ENCODE measurements around the gene ADRM1. TPM values are rescaled to one million over a fixed set of nuclear protein-coding genes. Genes with fewer than 3 reads are reported as not detected.

ADRM1 gene
- total and polyA plus RNA-seq, 10 of the 15 experiments (the other 5 are each of a cell fraction or from before 2014, with no cell fraction given): 3.4 to 213 (median 95.9) TPM

DNA sequence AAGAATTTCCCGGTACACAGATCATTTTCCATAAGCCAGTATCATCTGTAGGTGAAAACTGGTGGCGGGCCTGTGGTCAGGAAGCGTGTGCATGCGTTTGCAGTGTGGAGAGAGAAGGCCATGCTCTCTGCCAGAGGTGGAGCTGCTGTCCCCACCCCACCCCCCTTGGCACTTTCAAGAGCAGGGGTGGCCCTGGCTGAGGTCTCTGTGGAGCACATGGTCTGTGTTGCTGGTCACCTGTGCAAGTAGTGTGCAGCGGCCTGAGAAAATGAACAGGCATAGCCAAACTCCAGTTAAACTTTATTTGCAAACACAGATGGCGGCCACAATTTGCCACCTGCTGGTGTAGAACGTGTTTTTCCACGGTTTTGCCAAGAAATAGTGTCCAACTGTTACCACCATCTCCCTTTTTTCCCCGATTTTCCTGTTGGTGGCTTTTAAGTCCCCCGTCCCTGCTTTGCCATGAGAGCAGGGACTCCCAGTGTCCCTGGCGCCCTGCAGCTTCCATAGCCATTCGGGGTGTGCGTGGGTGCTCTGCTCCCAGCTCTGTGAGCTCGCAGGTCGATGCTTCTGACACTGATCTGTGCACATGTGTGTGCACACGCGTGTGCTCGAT is 2.5 kb downstream of the ADRM1 start:
- H2AFZ ChIP-seq (ENCODE audit: control insufficient read depth, low read depth, low read length): no peak overlapping the region
- TSS peak; percentile 69 for BruUV-seq (replicated peaks)
- TF ChIP-seq, protein P1, sequence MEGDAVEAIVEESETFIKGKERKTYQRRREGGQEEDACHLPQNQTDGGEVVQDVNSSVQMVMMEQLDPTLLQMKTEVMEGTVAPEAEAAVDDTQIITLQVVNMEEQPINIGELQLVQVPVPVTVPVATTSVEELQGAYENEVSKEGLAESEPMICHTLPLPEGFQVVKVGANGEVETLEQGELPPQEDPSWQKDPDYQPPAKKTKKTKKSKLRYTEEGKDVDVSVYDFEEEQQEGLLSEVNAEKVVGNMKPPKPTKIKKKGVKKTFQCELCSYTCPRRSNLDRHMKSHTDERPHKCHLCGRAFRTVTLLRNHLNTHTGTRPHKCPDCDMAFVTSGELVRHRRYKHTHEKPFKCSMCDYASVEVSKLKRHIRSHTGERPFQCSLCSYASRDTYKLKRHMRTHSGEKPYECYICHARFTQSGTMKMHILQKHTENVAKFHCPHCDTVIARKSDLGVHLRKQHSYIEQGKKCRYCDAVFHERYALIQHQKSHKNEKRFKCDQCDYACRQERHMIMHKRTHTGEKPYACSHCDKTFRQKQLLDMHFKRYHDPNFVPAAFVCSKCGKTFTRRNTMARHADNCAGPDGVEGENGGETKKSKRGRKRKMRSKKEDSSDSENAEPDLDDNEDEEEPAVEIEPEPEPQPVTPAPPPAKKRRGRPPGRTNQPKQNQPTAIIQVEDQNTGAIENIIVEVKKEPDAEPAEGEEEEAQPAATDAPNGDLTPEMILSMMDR (IDR thresholded peaks at IDR 0.05 in 2 of 3, conservative IDR thresholded peaks at IDR 0.05 in 1 of 3; ENCODE audit: control insufficient read depth in 2 of 3, extremely low read depth in 1 of 3, insufficient read depth in 1 of 3, low read depth in 3 of 3, low read length in 3 of 3): no peak
- TF ChIP-seq MEF2B (IDR thresholded peaks at IDR 0.05; ENCODE audit: partially characterized antibody, poor library complexity, severe bottlenecking) (no peak), NFYA (IDR thresholded peaks at IDR 0.05; ENCODE audit: borderline replicate concordance, low read depth, low read length) (no peak), POLR2AphosphoS5 (IDR thresholded peaks at IDR 0.05; ENCODE audit: low read length) (no peak), ETV6 (conservative IDR thresholded peaks at IDR 0.05 in 1 of 2, IDR thresholded peaks at IDR 0.05 in 1 of 2; ENCODE audit: borderline replicate concordance in 1 of 2, low read depth in 1 of 2) (no peak), HCFC1 (IDR thresholded peaks at IDR 0.05; ENCODE audit: low read length) (no peak), JUNB (IDR thresholded peaks at IDR 0.05) (no peak), RUNX3 (IDR thresholded peaks at IDR 0.05; ENCODE audit: low read length) (no peak), PBX3 (IDR thresholded peaks at IDR 0.05; ENCODE audit: insufficient replicate concordance, low read depth, low read length) (no peak), CBFB (IDR thresholded peaks at IDR 0.05; ENCODE audit: low read depth) (no peak)
- TF ChIP-seq, protein P2, sequence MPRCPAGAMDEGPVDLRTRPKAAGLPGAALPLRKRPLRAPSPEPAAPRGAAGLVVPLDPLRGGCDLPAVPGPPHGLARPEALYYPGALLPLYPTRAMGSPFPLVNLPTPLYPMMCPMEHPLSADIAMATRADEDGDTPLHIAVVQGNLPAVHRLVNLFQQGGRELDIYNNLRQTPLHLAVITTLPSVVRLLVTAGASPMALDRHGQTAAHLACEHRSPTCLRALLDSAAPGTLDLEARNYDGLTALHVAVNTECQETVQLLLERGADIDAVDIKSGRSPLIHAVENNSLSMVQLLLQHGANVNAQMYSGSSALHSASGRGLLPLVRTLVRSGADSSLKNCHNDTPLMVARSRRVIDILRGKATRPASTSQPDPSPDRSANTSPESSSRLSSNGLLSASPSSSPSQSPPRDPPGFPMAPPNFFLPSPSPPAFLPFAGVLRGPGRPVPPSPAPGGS (IDR thresholded peaks at IDR 0.05; ENCODE audit: borderline replicate concordance, insufficient read depth, low read depth, low read length, poor library complexity, severe bottlenecking): no peak
- peaks cover 10% of the 10 kb centered on the region for H3K4me1 ChIP-seq (ENCODE audit: control insufficient read depth, insufficient read depth, low read length)
- 82% methylated on average over 18 of the region's 18 CpGs for WGBS (ENCODE audit: insufficient coverage, insufficient replicate concordance, low lambda C conversion rate, missing lambda C conversion rate)
- POLR2A ChIA-PET: no interaction called here
- H3K36me3 ChIP-seq (ENCODE audit: control insufficient read depth in 2 of 2, insufficient read depth in 2 of 2, low read length in 1 of 2): peaks cover 15 to 26% of the 10 kb centered on the region in 2 experiments; a peak in 3 of 4 replicates
- DNase-seq (ENCODE audit: low read depth, low spot score) (no peak), ATAC-seq (no peak), FAIRE-seq (no peak)
- H3K4me2 ChIP-seq (ENCODE audit: control insufficient read depth, insufficient read depth): peak overlapping the region; percentile 91
- SMC1A ChIA-PET (ENCODE audit: uncharacterized antibody, unreplicated experiment): no interaction called here
- in situ Hi-C loops (cut with MboI) (loop anchor here (5.0 to 10.0 kb wide), 2 partner anchors 77 to 310 kb away; no protein-coding TSS in a partner anchor), intact Hi-C loops (cut with micrococcal nuclease; ENCODE audit: unreplicated experiment) (no loop called here)
- RAD21 ChIA-PET (ENCODE audit: unreplicated experiment): no interaction called here
- H4K20me1 ChIP-seq (ENCODE audit: control insufficient read depth, insufficient read depth): peaks cover 13% of the 10 kb centered on the region
- H3K27ac ChIP-seq (ENCODE audit: control insufficient read depth, insufficient read depth): peak overlapping the region; percentile 10; the same call in 1 of the 2 replicates
- peak overlapping the region; percentile 74 for H3K4me3 ChIP-seq
- peak overlapping the region; percentile 2; the same call in 1 of the 2 replicates for H3K9ac ChIP-seq (ENCODE audit: control insufficient read depth, insufficient read depth, low read length)
- CTCF ChIA-PET: interaction anchor here (3.7 kb wide), 1 partner anchor 79 kb away, joined by 38 read pairs; the partner anchor contains the start of gene RPS21
- H3K79me2 ChIP-seq (ENCODE audit: control insufficient read depth, insufficient read depth, low read length): peaks cover 34% of the 10 kb centered on the region
- no peaks in the 10 kb centered on the region for H3K9me3 ChIP-seq (replicated peaks; ENCODE audit: control insufficient read depth, insufficient read depth, low read length)
- H3K27me3 ChIP-seq (replicated peaks in 1 of 2; ENCODE audit: control insufficient read depth in 2 of 2, insufficient read depth in 2 of 2, low read length in 1 of 2): no peaks in the 10 kb centered on the region
